ENCODE results near the gene OR51S1.
"Not testable (repeated sequence)": the region's sequence is repeated elsewhere in the genome, so short reads cannot be mapped to it uniquely, and the experiment has no call there.

Gene OR51S1, protein sequence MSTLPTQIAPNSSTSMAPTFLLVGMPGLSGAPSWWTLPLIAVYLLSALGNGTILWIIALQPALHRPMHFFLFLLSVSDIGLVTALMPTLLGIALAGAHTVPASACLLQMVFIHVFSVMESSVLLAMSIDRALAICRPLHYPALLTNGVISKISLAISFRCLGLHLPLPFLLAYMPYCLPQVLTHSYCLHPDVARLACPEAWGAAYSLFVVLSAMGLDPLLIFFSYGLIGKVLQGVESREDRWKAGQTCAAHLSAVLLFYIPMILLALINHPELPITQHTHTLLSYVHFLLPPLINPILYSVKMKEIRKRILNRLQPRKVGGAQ

DNA sequence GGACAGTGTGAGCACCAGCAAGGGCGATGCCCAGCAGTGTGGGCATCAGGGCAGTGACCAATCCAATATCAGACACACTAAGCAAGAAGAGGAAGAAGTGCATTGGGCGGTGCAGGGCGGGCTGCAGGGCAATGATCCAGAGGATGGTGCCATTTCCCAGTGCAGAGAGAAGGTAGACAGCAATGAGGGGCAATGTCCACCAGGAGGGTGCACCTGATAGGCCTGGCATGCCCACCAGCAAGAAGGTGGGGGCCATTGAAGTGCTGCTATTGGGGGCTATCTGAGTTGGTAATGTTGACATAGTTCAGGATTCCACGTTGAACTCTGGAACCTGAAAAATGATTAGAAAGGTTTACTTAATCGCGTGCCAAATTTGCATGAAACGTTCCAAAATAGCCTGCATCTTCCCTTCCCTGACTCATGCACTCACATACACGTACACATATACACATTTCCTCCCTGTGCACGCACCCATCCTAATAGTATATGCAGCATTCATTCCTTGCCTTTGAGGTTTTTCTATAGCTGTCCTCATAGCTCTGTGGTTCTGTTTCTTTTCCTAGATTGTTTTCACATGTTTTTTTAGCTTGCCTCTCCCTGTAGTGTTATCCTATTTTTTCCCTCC lies at the start of gene OR51S1:
Gene OR51S1 (minus strand): TSS at position 301 of the 625 bp plus-strand sequence. CDS start 0 bp downstream, at position 301.
- no peak for DNase-seq

DNA sequence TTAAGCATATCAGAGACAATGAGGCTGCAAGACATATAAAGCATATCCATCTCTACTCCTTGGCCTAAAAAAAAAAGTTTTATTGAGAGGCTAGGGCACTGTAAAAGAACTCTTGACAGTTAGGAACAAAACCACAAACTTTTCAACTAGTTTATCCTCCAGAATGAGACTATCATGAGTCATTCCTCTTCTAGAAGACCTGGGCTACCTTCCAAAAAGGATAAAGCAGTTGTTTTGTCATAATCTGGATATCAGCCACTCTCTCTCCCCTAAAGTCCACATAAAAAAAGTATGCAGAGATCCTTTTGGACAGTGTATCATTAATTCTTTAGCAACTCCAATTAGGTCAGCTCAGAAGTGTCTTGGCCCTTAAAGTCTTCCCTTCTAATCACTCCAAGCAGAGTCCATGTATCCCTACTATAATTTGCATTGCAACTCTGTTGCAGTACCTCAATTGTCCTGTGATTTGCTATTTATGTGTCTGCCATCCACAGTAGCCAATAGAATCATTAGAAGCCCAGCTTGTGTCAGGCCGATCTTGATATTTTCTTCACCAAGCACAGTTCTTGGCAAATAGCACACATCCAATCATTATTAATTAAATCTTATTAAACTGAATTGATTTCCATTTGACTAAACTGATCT lies 43.1 kb upstream of the OR51S1 start:
- no peak for DNase-seq

DNA sequence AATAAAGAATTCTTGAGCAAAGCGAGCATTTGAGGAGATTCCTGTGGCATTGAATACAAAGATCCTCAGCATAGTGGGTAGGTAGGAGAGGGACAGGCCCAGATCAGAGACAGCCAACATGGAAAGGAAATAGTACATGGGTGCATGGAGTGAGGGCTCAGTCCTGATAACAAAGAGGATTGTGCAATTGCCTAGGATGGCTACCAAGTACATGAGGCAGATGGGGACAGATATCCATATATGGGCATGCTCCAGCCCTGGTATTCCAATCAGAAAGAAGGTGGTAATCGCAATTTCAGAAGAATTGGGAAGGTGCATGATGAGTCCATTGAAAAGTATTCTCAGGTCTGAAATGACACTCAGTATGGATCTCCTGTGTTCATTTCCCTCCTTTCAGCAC lies 41.3 kb upstream of the OR51S1 start:
- DNase-seq, result no peak

DNA sequence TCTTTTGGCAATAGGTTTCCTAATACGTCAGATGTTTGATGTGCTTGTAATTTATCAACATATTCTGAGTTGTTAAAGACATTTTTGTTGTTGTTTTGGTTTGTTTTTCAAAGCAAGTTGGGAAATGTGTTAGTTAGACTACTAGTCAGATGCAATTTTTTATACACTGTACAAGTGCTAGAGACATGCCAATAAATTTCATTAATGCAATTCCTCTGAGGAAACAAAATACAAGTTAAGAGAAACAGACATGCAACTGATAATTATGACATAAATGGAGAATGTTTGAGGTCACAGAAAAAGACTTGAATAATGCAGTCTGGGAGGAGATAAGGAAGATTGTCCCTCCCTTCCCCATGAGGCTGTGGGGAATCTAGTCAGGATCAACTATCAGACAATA lies 38.6 kb upstream of the OR51S1 start:
- no peak for DNase-seq

DNA sequence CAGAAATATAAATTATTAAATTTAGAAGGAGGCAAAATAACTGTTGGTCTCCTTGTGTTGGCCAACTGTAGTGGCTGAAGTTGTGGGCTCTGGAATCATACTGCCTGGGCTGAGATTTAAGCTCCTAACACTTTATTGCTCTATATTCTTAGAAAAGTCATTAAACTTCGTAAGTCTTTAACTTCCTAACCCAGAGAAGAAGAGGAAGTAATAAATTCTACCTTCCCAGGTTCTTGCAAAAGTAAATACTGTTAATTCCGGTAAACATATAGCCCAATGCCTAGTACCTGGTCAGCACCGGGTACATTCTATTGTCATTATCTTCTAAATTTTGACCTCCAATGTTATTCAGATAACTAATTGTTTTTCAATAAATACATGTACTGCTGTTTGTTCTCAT lies 37.2 kb upstream of the OR51S1 start:
- no peak for DNase-seq

DNA sequence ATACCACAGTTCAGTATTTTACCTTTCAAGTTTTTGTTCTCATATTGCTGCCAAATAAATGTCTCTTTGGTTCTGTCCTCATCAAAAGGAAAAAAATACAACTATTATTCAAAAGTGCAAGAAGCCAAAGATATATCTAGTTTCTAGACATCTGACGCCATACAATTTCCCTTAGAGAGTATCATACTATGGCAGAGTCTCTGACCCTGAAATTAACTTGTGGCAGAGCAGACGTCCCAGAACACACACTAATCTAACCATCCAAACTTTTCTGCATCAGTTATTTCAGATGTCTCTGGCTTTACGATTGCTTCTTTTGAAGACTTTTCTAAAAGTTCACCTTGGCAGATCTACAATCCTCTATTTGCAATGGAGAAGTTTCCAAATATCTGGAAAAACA lies 35.4 kb upstream of the OR51S1 start:
- DNase-seq, result no peak

DNA sequence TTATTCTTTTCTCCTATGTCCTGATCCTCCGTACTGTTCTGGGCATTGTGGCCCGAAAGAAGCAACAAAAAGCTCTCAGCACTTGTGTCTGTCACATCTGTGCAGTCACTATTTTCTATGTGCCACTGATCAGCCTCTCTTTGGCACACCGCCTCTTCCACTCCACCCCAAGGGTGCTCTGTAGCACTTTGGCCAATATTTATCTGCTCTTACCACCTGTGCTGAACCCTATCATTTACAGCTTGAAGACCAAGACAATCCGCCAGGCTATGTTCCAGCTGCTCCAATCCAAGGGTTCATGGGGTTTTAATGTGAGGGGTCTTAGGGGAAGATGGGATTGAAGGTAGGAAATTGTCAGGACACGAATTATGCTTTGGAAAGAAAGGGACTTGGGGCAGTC lies 33.5 kb upstream of the OR51S1 start:
- DNase-seq, result no peak

DNA sequence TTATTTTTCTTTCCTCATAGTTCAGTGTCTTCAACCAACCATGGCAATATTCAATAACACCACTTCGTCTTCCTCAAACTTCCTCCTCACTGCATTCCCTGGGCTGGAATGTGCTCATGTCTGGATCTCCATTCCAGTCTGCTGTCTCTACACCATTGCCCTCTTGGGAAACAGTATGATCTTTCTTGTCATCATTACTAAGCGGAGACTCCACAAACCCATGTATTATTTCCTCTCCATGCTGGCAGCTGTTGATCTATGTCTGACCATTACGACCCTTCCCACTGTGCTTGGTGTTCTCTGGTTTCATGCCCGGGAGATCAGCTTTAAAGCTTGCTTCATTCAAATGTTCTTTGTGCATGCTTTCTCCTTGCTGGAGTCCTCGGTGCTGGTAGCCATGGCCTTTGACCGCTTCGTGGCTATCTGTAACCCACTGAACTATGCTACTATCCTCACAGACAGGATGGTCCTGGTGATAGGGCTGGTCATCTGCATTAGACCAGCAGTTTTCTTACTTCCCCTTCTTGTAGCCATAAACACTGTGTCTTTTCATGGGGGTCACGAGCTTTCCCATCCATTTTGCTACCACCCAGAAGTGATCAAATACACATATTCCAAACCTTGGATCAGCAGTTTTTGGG lies 33.0 kb upstream of the OR51S1 start, which contains the start of gene OR51T1:
Gene OR51T1 (plus strand): TSS at position 41 of the 641 bp plus-strand sequence. CDS start 0 bp downstream, at position 41.
- DNase-seq, result no peak

DNA sequence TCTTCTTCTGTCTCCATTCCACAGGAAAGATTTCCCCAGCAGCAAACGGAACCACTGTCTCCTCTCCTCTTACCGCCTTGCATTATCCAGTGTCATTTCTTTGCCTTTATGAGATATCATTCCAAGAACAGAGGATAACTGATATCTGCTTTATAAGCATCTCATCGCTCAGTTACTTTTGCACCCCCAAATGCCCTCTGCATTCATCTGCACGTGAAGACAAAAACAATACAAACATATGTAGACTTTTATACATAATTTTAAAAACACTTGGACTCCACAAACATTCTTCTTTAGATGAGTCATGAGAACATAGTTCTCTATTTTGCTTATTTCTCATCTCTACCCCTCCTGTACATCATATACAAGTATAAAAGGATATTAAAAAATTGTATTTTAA lies 32.2 kb upstream of the OR51S1 start:
- DNase-seq, result no peak

DNA sequence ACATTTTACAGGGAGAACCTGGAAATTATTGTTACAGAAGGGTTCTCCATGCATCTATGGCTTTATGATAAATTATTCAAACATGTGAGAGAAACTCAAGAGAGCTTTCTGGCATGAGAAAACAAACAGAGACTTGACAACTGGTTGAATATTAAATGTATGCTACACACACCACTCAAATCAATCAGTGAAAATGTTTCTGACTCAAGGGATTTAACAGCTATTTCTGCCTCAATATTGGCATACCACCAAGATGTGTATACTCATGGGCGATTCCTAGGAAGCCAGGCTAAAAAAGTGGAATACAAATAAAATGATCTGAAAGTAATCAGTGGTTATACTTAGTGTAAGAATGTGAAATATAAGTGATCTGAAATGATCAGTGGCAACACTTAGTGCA lies 16.8 kb upstream of the OR51S1 start:
- DNase-seq, result no peak

DNA sequence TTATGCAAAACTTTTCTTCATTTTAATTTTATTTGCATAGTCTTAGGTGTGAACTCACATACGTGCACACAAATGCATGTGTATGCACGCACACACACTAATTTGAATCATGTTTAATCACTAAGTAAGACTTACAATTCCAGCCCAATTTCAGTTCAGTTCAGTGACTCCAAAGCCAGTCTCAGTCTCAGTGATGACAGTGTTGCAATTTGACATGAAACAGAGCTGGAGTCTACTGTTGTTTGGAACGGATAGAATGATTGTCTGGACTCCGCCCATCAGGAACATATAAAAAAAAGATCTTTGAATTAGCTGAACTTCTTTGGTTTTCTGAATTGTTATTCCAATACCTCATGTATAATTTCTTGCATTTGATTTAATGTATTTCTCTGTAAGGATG lies 14.9 kb upstream of the OR51S1 start:
- no peak for DNase-seq

DNA sequence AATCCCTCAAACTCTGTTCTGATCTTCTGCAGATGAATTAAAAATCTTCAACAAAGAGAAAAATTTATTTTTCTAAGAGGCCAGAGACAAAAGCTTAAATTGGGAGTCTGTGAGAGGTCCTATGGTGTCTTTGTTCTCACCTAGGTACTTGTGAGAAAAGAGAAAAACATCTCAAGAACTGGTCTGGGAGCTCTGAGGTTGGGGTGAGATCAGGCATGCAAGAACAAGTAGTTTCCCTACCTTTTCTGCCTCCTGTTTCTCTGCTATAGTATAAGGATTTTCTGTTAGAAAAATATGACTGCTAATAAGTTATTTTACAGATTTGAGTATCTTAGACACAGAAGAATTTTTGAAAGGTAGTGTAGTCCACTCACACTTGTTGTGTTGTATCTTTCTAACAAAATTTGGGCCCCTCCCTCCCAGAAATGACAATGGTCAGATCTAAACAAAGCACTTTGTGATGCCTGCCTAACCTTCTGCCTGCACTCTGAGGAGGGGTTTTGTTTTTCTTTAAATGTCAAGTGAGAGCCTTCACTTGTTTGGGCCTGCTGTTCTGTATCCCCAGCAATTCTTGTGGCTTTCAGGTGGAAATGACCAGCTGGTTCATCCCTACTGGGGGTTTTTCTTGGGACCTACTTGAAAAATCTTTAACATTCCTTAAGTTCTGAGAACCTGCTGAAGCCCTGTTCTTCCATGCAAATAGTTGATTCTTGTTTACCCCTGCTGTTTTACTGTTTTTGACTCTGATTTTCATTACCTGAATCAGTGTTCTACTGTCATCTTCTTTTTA lies 13.6 kb upstream of the OR51S1 start:
- no peak for DNase-seq

DNA sequence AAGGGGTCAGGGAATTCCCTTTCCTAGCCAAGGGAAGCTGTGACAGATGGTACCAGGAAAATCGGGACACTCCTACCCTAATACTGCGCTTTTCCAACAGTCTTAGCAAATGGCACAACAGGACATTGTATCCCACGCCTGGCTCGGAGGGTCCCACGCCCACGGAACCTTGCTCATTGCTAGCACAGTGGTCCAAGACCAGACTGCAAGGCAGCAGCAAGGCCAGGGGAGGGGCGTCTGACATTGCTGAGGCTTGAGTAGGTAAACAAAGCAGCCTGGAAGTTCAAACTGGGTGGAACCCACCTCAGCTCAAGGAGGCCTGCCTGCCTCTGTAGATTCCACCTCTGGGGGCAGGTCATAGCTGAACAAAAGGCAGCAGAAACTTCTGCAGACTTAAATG lies 5.3 kb upstream of the OR51S1 start:
- DNase-seq, result not testable (repeated sequence)

DNA sequence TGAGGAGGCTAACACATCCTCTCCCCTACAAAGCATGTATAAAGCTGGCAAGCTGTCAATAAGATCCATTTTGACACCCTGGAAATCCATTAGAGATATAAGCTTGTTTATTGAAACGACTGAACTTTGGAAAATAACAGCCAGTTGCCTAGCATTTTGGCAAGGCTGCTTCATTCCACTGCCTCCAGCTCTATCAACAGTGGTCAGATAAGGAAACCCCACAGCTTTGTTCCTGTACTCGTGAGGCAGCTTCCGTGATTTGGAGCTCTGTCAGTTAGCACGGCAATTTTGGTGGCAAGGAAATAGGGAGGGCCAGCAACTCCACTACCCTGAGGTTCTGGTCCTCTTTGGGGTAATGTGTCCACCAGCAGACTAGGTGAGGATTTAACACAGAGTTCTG lies 2.0 kb upstream of the OR51S1 start:
- no peak for DNase-seq

DNA sequence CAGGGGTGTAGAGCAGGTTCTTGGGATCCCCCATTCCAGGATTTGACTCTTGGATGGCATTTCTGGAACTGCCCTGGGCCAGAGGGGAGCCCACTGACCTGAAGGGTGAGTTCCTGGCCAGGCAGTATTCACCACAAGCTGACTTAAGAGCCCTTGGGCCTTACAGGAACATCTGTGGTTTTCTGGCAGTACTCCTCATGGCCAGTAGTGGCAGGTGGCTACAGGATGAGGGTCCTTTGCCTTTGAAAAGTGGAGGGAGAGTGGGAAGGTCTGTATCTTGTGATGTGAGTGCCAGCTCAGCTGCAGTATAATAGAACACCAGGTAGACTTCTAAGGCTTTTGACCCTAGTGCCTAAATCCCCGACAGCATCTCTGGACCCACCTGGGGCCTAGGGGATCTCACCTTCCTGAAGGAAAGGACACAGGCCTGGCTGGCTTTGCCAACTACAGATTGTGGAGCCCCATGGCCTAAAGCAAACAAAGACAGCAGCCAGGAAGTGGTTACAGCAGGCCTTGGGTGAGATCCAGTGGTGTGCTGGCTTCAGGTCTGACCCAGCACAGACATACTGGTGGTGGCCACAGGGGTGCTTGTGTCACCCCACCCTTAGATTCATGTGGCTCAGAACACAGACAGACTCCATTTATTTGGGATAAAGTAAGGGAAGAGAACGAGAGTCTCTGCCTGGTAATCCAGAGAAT lies 9.0 kb downstream of the OR51S1 start:
- DNase-seq, result no peak

DNA sequence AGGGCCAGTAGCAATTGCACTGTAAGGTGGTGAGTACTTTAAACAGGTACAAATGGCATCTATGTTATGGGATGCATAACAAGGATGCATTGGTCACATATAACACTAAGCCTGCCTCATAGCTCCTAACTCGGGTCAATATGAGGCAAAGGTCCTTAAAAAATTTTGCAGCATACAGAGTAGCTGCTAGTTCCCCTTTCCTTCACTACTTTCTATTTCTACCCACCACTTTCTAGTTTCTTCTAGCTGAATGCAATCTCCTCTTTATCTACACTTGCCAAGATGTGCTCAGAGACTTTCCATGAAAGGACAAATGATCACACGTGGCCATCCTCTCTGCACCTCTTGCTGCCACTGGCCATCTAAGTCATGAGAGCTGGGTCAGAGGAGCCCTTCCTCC lies 18.1 kb downstream of the OR51S1 start:
- no peak for DNase-seq

DNA sequence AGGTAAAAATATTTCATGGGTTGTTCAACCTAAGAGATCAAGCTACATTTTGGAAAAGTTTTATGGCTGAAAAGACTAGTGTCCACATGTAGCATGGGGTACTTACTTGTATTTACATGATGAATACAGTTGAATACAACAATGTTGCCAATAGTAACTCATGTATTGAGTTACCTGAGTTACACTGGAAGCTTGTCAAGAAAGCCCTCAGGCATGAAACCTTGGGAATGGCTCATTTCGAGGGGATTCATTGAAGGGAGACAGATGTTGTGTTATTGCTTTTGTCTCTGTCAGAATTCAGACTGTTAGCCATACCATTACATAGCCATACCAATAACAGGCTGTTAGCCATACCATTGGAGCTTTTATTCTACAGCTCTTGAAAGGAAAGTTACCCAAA lies 18.7 kb downstream of the OR51S1 start:
- no peak for DNase-seq

DNA sequence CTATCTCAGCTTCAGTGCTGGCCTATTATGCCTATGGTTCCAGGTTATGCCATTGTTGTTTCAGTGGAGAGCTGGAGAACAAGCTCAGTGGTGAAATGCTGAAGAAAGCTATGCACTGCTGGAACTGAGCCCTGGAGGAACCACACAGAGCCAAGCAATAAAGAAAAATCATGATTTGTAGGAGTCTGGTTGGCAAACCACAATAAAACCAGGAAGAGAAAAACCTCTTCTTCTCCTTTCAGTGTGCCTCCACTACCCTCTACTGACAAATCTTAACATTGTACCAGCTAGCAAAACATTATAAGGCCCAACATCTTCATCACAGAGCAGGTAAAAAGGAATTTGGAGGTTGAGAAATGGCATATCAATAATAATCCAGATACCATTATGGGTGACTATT lies 22.6 kb downstream of the OR51S1 start:
- no peak for DNase-seq

DNA sequence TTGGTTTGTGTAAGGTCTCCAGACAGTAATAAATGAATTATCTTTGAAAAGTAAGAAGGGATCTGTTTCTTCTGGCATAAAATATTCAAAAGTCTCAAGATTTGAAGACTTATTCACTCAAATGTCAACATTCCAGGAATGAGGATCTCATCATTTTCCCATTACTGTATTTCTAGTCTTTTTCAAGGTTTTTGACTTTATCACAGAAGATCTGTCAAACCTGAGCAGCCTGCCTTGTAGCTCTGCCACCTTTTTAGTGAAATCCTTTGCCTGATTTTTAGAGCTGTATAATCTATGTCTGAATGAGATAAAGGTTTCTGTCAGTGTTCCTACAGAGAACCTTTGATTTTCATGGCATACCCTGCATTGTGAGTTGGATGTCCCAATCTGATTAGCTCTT lies 23.9 kb downstream of the OR51S1 start:
- DNase-seq, result no peak

DNA sequence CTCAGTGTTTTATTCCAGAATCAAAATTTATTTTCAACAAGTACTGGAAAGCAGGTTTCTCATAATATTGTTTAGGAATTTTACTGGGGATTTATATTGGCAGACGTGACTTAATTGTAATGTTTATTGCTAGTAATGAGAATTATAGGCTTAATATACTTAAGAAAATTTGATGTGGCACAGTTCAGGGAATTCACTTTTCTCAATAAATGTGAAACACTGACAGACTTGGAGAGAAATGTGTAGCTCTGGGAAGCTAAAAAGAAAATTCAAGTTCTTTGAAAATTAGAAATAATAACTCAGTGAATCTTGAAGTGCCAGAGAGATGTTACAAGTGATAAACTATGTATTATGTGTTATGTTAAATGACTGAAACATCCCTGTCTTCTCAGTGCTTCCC lies 28.0 kb downstream of the OR51S1 start, which contains the start of gene OR51F2:
Gene OR51F2 (plus strand): TSS at position 301 of the 400 bp plus-strand sequence. CDS start 101 bp downstream, outside the sequence.
- no peak for DNase-seq

DNA sequence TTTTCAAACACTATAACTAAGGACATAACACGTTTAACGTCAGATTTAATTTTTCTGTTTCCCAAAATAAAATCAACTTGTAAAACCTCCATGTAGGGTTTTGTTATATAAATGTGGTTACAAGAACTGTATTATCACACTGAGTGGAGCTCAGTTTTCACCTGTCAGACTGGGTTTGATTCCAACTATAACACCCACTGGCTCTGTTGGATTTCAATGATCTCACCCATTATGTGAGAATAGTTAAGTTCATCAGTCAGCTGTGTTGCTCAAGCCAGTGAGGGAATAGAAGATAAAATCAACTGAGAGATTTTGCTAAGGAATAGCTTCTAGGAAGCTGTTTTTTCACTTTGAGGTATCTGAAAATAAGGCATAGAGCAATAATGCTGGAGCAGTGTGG lies 39.8 kb downstream of the OR51S1 start:
- DNase-seq, result no peak

DNA sequence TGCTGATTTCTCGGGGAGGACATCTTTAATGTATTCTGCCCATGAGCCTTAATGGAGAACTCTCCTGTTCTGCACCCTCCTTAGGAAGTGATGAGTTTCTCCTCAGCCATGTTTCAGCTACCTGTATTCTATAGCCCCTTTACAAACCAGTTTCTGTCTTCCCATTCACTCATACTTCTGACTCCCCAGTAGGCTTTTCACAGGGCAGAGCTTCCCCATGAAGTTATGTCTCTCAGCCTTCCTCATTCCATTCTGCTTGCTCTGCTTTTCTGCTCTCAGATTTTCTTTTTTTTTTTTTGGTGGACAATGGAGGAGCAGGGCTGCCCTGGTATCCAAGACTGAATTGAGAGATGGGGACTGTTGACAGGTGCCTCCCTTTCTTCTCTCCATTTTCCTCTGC lies 40.5 kb downstream of the OR51S1 start:
- DNase-seq, result no peak

Data from CD4-positive, alpha-beta T cell treated with Interleukin-12 subunit alpha and Interleukin-12 subunit beta, for 1 hour (primary cell).